Right ventricle myocardium inferior (tissue), 1 donor: ENCODE data around the gene FOLR2. TPM values are rescaled to one million over a fixed set of nuclear protein-coding genes. Genes with fewer than 3 reads are reported as not detected.
"Not testable (repeated sequence)": the region's sequence is repeated elsewhere in the genome, so short reads cannot be mapped to it uniquely, and the experiment has no call there.

ENCODE experiments used
- ATAC-seq: fragments of 200-7000 bp; cut with Tn5 transposase; one replicate; pipeline ENCODE4 v1.9.1; 2020; ENCODE audit warnings: mild to moderate bottlenecking, moderate library complexity
- DNase-seq: peaks from one replicate; pipeline ENCODE4 v3.0.0; 2021; ENCODE audit errors: missing footprints
- intact Hi-C: fragments of 100-400 bp; cut with DNase I; formaldehyde crosslinking; loops from one replicate; pipeline ENCODE4 v1.11.0; 2022
- total RNA-seq: library from RNA; stranded (reverse); fragmentation: NEBNext Ultra II Directional; extraction: Animal tissue kit (Norgen Biotek cat#: 25700); gene quantifications from one replicate; pipeline ENCODE4 v1.2.1, GENCODE V29; 2021
- donor health status: DM: no; HTN: yes; CAD: no; lungs with severe emphysema.

FOLR2 gene
- total RNA-seq, 1 donor from 2014 or later: 33.1 TPM

DNA sequence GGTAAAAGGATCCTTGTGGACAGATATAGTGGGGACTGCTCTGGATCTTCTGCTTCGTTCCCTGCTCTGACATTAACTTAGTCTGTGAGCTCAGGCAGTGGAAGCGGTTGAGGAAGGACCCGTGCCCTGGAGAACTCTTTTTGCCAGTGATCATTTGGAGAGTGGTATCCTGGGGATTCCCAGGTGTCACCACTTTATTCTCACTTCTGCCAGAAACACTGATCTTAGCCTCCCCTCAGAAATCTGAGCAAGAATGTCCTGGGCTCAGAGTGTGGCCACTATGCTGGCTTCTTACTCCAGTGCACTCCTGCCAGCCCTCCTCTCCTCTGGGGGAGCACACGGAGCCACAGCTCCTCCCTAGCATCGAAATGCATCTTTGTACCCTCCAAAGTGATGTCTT lies 35.0 kb downstream of the FOLR2 start:
- intact Hi-C loops: no loop called here
- ATAC-seq (no peak), DNase-seq (no peak)

DNA sequence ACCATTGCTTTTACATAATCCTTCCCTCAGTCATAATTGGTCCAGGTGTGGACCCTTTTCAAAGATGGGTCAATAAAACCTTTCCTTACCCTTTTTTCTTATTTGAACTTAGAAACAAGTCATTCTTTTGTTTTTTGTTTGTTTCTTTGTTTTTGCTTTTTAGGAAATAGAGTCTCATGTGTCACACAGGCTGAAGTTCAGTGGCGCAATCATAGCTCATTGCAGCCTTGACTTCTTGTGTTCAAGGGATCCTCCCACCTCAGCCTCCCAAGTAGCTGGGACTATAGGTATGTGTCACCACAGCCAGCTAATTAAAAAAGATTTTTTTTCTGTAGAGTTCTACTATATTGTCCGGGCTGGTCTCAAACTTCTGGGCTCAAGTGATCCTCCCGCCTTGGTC lies 36.8 kb downstream of the FOLR2 start:
- DNase-seq (no peak), ATAC-seq (no peak)
- intact Hi-C loops: no loop called here

DNA sequence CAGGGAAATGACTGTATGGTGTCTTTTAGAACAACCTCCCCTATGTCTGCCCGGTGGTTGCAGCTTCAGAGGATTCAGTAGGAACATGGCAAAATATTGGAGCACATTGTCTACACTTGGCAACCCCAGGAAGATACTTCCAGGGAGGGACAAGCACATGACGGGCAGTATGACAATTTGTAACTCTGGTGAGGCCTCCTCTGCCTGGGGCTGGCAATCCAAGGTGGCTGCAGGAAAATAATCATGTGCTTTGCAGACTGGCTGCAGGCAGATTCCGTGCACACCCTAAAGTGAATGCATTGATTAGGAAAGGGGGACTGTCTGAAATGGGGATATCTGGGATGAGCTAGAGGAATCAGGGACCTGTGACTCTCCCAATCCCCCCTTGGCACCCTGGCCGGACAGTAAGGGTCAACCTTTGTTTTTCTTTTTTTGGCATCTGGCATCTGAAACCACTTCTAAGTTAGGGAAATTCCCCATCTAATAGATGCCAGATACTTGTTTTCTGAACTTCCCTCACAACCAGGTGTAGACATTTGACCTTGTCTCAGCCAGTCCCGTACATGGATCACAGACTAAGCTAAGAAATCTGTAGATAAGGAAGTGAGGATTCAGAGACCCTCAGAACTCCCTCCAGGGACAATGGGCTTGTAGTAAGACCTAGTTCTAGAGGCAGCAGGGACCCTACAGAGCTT lies 37.9 kb downstream of the FOLR2 start:
- DNase-seq (no peak), ATAC-seq (no peak)
- intact Hi-C loops: no loop called here

DNA sequence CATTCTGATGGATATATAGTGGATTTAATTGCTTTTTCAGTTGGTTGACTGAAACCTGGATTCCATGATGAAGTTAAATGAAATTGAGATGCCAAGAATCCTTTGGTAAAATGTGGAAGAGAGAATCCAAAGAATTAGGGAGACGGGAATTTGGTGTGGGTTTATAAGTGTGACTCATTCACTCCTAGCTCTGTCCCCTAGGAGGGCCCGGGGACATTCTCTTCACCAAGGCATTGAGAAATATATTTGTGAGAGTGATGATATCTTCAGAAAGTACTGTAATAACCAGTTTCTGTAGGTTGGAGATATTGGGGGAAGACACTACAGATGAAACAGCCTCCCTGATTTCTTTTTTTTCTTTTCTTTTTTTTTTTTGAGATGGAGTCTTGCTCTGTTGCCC lies 41.0 kb downstream of the FOLR2 start:
- ATAC-seq (no peak), DNase-seq (no peak)
- intact Hi-C loops: no loop called here

DNA sequence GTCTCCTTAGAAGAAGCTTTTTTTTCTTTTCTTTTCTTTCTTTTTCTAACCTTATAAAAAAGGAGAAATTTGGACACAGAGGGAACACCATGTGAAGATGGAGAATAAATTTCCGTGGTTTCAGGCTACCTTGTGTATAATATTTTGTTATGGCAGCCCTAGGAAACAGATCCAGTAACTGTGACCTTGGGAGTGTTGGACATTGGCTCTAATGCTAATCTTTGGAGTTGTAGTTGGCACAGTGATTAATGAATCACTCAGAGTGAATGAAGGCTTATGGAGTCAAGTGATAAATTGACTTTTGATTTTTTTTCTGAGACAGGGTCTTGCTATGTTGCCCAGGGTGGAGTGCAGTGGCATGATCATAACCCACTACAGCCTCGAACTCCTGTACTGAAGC lies 42.9 kb downstream of the FOLR2 start:
- ATAC-seq (no peak), DNase-seq (no peak)
- intact Hi-C loops: no loop called here

DNA sequence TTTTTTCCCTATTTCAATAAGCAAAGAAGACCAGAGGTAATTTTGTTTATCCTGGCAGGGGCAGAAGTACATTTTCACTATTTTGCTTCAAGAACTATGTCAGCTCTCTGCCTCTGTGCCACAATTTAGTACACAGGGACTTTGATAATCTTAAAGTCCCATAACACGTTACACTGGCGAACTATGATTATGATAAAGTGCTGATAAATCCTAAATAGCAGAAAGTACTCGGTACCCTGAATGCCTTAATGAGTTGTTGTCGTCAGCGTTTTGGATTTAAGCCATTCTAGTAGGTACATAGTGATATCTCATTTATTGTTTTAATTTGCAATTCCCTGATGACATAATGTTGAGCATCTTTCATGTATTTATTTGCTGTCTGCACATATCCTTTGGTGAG lies 44.0 kb downstream of the FOLR2 start:
- intact Hi-C loops: no loop called here
- DNase-seq: no peak
- ATAC-seq: no peak

DNA sequence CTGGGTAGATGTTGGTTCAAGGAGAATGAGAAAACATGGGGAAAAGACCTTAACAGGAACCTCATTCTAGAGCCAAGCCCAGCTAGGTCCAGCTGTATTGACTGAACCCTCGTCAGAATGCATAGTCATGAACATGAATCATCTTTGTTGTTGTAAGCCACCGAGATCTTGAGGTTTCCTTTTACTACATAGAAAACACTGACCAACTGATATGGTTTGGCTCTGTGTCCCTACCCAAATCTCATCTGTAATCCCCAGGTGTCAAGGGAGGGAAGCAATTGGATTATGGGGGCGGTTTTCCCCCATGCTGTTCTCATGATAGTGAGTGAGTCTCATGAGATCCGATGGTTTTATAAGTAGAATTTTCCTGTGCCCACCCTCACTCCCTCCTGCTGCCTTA lies 46.8 kb downstream of the FOLR2 start:
- DNase-seq (no peak), ATAC-seq (no peak)
- intact Hi-C loops: no loop called here

DNA sequence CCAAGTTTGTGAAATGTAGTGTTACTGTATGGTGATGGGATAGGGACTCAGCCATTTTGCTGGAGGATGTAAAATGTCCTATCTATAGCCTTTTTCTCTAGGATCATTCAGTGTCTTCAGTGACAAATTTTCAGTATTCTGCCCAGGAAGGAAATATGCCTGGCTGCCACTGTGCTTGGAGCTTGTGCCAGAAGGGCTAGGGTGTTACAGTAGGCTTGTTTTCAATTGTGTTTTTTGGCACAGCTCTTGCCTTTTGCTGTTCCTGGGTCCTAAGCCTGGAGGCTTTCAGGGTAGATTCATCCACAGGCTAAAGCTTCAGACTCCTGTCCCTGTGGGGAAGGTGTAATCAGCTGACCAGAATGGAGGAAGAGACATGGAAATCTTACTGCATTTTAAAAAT lies 49.4 kb downstream of the FOLR2 start:
- ATAC-seq: no peak
- no peak for DNase-seq

DNA sequence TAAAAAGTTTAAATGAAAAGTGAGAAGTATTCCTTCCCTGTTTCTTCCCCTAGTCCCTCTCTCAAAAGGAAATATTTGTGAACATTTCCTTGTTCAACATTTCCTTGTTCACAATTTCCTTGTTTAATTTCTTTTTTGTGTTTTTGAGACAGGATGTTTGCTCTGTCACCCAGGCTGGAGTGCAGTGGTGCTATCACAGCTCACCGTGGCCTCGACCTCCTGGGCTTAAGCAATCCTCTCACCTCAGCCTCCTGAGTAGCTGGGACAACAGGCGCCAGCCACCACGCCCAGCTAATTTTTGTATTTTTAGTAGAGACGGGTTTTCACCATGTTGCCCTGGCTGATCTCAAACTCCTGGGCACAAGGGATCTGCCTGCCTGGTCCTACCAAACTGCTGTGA lies 50.4 kb downstream of the FOLR2 start:
- DNase-seq, ATAC-seq, intact Hi-C loops: not testable (repeated sequence)

More for the DNA sequence above, 49.4 kb downstream of the FOLR2 start:
- intact Hi-C loops: no loop called here

DNA sequence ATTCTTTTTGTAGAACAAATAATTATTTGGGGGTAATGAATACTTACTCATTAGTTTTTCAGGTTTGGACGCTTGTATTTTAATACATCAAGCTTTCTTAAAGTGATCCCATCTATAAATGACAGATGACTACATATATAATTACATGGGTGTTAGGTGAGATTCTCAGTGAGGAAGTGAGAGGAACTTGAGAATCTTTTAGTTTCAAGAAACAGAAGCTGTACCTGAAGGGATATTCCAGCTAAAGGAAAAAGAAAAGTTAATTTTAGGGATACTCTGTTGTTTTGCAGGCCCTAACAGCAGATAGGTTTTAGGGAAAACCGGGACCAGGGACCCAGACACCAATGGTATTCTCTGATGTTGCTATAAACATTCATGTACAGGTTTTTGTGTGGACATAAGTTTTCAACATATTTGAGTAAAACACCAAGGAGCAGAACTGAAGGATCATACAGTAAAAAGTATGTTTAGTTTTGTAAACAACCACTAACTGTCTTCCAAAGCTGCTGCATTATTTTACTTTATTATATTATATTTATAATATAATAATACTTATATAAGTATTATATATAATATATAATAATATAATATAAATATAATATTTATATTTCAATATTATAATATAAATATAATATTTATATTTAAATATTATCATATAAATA lies 51.5 kb downstream of the FOLR2 start:
- intact Hi-C loops: no loop called here
- ATAC-seq (no peak), DNase-seq (no peak)

Other genes starting within 250 kb of the FOLR2 start
- gene IL18BP, start 217.9 kb upstream of the FOLR2 start, total RNA-seq: 5.1 TPM
- gene NUMA1, start 136.3 kb upstream of the FOLR2 start, total RNA-seq: 81.3 TPM
- 3.7 TPM for gene LRRC51, start 135.9 kb upstream of the FOLR2 start, total RNA-seq
- 80.3 TPM for gene LAMTOR1, start 113.5 kb upstream of the FOLR2 start, total RNA-seq
- gene TOMT, start 110.9 kb upstream of the FOLR2 start, total RNA-seq: not detected
- 46.1 TPM for gene ANAPC15, start 104.1 kb upstream of the FOLR2 start, total RNA-seq
- gene FOLR3, start 81.1 kb upstream of the FOLR2 start, total RNA-seq: 1.7 TPM
- gene FOLR1, start 24.7 kb upstream of the FOLR2 start, total RNA-seq: 1.2 TPM
- 130 TPM for gene INPPL1, start 8.0 kb downstream of the FOLR2 start, total RNA-seq
- gene PHOX2A, start 27.4 kb downstream of the FOLR2 start, total RNA-seq: not detected
- 17.7 TPM for gene CLPB, start 217.7 kb downstream of the FOLR2 start, total RNA-seq